HepG2 (cell line): ENCODE measurements around the gene HOXC10. TPM values are rescaled to one million over a fixed set of nuclear protein-coding genes. Genes with fewer than 3 reads are reported as not detected.

Experiments
- AHDC1 ChIP-seq: sonication (generic); formaldehyde crosslinking; IDR thresholded peaks from 2 replicates; pipeline ENCODE4 v1.5.1; 2020; ENCODE audit warnings: mild to moderate bottlenecking, missing genetic modification reagents, borderline replicate concordance
- KIAA2018 ChIP-seq: sonication (generic); formaldehyde crosslinking; IDR thresholded peaks from 2 replicates; pipeline ENCODE4 v1.5.0; 2020; ENCODE audit warnings: mild to moderate bottlenecking, missing genetic modification reagents, borderline replicate concordance
- MXD3 ChIP-seq: IDR thresholded peaks from 2 replicates; pipeline ENCODE4 v1.6.1; 2016; ENCODE audit warnings: mild to moderate bottlenecking, missing biosample characterization, missing genetic modification reagents
- RBFOX2 ChIP-seq: fragments of 200-400 bp; formaldehyde crosslinking; IDR thresholded peaks from 2 replicates; pipeline ENCODE4 v1.6.1; 2017; ENCODE audit warnings: low read depth, mild to moderate bottlenecking, low read length
- ZFP36 ChIP-seq: fragments of 150-350 bp; IDR thresholded peaks from 2 replicates; pipeline ENCODE4 v1.6.1; 2018; ENCODE audit warnings: borderline replicate concordance, low read length, low read depth; ENCODE audit not compliant: partially characterized antibody
- ZZZ3 ChIP-seq: sonication (generic); formaldehyde crosslinking; IDR thresholded peaks from 2 replicates; pipeline ENCODE4 v1.4.0; 2020; ENCODE audit warnings: missing genetic modification reagents, mild to moderate bottlenecking, borderline replicate concordance
- polyA plus RNA-seq, 8 experiments: library from polyadenylated mRNA; depleted of rRNA in 3 of 8; stranded (reverse) in 7 of 8; unstranded in 1 of 8; fragments of >200 nt; fragmentation: Illumina TruSeq in 4 of 8; extraction: Trizol in 4 of 8; gene quantifications; 2 replicates each; pipeline versions ENCODE4 v1.2.1 to v1.2.3, GENCODE V29; 2011 to 2016; ENCODE audit warnings: low read depth in 4 of 8, missing spikeins in 1 of 8, mixed read lengths in 1 of 8; ENCODE audit not compliant: insufficient read depth in 1 of 8
- total RNA-seq, 5 experiments: library from RNA; depleted of rRNA; stranded (reverse); fragments of >200 nt; fragmentation: Illumina TruSeq; extraction: Trizol; gene quantifications; 2 replicates each; pipeline ENCODE4 v1.2.3, GENCODE V29; 2016; ENCODE audit warnings: low read depth in 1 of 5

Gene HOXC10
- total and polyA plus RNA-seq, 2 of the 13 experiments (the other 11 are each of a cell fraction or from before 2014, with no cell fraction given) = not detected

- TF ChIP-seq KIAA2018 (CRISPR knock-in tag) (no peak), ZFP36 (no peak), AHDC1 (CRISPR knock-in tag) (no peak), ZZZ3 (no peak), RBFOX2 (no peak), MXD3 (CRISPR knock-in tag) (no peak)
These were observed 43.2 kb upstream of the HOXC10 start (continued) for GRCh38 chr12:53941750-53942149.
